GM18519 (cell line): Measurements from ENCODE around the gene ZNF622.
"Not testable (repeated sequence)": the region's sequence is repeated elsewhere in the genome, so short reads cannot be mapped to it uniquely, and the experiment has no call there.

ENCODE experiments used
- ATAC-seq: cut with Tn5 transposase; IDR thresholded peaks from one replicate; pipeline ENCODE4 v1.9.1; 2021; ENCODE audit warnings: mild to moderate bottlenecking, moderate library complexity; ENCODE audit not compliant: unreplicated experiment, low FRiP score

ZNF622 gene

GRCh38 chr5:16436065-16436682 lies 29.4 kb downstream of the ZNF622 start:
- ATAC-seq = not testable (repeated sequence)

- no peak for ATAC-seq
Observed at GRCh38 chr5:16431490-16431889, 34.1 kb downstream of the ZNF622 start.

- ATAC-seq = no peak
Observed at GRCh38 chr5:16430349-16431089, 35.1 kb downstream of the ZNF622 start.

- ATAC-seq = no peak
Observed at GRCh38 chr5:16428359-16428758, 37.2 kb downstream of the ZNF622 start.

- no peak for ATAC-seq
Observed at GRCh38 chr5:16427587-16427986, 38.0 kb downstream of the ZNF622 start.

- ATAC-seq = no peak
Observed at GRCh38 chr5:16418471-16418922, 47.1 kb downstream of the ZNF622 start.

GRCh38 chr5:16417398-16418074 lies 48.1 kb downstream of the ZNF622 start:
- no peak for ATAC-seq

GRCh38 chr5:16414861-16415260 lies 50.7 kb downstream of the ZNF622 start:
- no peak for ATAC-seq

- ATAC-seq = no peak
Observed at GRCh38 chr5:16413166-16413860, 52.3 kb downstream of the ZNF622 start.

GRCh38 chr5:16412556-16412955 lies 53.0 kb downstream of the ZNF622 start:
- no peak for ATAC-seq

- no peak for ATAC-seq
Observed at GRCh38 chr5:16411741-16412455, 53.7 kb downstream of the ZNF622 start.

- ATAC-seq = no peak
Observed at GRCh38 chr5:16411235-16411634, 54.4 kb downstream of the ZNF622 start.

GRCh38 chr5:16410338-16410737 lies 55.3 kb downstream of the ZNF622 start:
- no peak for ATAC-seq

- no peak for ATAC-seq
Observed at GRCh38 chr5:16406630-16407029, 59.0 kb downstream of the ZNF622 start.

GRCh38 chr5:16406023-16406422 lies 59.6 kb downstream of the ZNF622 start:
- no peak for ATAC-seq
